ENCODE measurements around the gene KCNG2. TPM values are rescaled to one million over a fixed set of nuclear protein-coding genes. Genes with fewer than 3 reads are reported as not detected.

Gene KCNG2
- total RNA-seq, 1 donor, result not detected

DNA sequence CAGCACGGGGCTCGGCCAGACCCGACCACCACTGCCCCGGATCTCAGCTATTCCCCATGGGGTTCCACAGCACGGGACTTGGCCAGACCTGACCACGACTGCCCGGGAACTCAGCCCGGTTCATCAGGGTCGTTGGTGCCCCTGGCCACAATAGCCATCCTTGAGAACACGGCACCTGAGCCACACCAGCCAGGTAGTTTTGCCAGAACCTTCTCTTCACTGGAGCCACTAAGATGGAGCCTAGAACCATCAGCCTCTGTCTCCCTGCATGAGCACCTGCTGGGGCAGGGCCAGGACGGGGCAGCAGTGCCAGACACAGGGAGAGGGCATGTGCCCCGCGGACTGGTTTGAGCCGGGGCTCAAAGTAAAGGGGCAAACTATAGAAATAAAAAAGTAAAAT lies 11.4 kb upstream of the KCNG2 start:
- no peak for DNase-seq (ENCODE audit: low read depth)

DNA sequence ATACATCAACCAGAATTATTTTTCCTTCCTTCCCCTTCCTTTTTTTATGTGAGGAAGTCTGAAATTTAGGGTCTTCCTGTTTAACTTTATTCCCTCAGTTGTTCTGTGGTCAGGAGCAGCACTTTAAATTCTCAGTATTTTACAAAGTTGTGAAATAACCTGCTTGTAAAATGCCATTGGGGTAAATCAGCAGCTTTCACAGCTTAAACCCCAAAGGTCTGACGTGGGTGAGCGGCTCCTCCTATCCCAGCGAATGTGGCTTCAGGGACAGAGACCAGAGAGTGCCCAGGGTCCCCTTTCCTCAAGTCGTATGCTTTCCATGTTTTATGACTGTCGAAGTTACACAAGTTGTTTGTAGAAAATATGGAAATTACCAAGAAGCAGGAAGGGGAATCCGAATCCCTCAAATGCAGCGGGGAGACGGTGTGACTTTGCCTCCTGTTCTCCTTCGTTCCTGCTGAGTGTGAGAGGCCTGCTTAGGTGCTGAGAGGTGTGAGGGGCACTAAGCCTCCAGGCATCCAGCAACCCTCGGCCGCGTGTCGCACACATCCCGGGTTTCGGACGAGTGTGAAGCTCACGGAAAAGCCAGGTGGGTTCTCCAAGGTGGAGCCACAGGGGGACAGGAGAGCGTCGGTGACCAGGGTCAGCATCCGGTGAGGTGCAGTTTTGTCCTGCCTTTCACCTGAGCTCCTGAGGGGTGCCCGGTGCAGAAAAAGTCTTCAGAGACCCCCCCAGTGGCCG lies 10.8 kb upstream of the KCNG2 start:
- TF ChIP-seq, protein P1, sequence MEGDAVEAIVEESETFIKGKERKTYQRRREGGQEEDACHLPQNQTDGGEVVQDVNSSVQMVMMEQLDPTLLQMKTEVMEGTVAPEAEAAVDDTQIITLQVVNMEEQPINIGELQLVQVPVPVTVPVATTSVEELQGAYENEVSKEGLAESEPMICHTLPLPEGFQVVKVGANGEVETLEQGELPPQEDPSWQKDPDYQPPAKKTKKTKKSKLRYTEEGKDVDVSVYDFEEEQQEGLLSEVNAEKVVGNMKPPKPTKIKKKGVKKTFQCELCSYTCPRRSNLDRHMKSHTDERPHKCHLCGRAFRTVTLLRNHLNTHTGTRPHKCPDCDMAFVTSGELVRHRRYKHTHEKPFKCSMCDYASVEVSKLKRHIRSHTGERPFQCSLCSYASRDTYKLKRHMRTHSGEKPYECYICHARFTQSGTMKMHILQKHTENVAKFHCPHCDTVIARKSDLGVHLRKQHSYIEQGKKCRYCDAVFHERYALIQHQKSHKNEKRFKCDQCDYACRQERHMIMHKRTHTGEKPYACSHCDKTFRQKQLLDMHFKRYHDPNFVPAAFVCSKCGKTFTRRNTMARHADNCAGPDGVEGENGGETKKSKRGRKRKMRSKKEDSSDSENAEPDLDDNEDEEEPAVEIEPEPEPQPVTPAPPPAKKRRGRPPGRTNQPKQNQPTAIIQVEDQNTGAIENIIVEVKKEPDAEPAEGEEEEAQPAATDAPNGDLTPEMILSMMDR (IDR thresholded peaks at IDR 0.05; ENCODE audit: insufficient read depth, low read length), result no peak
- H3K4me3 ChIP-seq (ENCODE audit: low read depth, low read length), result no peak overlapping the region
- DNase-seq (ENCODE audit: low read depth), result peak; percentile 38

More for the DNA sequence above, 11.4 kb upstream of the KCNG2 start:
- H3K4me3 ChIP-seq (ENCODE audit: low read depth, low read length), result no peak overlapping the region
- TF ChIP-seq, protein P1 (IDR thresholded peaks at IDR 0.05; ENCODE audit: insufficient read depth, low read length), result no peak

DNA sequence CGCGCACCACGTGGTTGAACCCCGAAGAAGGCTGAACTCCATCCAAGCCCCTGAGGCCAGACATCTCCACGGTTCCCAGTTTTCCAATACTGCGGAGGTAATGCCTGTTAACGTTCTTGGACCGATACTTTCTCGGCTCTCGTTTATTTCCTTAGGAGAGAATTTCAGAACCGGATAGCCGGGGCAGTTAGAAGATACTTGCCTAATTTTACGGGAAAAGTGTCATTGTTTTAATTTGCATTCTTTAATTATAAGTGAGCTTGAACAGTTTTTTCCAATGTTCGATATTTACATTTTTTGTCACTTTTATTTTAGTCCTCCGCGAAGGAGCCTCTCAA lies 10.2 kb upstream of the KCNG2 start:
- TF ChIP-seq, protein P1 (IDR thresholded peaks at IDR 0.05; ENCODE audit: insufficient read depth, low read length), result no peak
- H3K4me3 ChIP-seq (ENCODE audit: low read depth, low read length), result no peak overlapping the region
- DNase-seq (ENCODE audit: low read depth), result no peak

DNA sequence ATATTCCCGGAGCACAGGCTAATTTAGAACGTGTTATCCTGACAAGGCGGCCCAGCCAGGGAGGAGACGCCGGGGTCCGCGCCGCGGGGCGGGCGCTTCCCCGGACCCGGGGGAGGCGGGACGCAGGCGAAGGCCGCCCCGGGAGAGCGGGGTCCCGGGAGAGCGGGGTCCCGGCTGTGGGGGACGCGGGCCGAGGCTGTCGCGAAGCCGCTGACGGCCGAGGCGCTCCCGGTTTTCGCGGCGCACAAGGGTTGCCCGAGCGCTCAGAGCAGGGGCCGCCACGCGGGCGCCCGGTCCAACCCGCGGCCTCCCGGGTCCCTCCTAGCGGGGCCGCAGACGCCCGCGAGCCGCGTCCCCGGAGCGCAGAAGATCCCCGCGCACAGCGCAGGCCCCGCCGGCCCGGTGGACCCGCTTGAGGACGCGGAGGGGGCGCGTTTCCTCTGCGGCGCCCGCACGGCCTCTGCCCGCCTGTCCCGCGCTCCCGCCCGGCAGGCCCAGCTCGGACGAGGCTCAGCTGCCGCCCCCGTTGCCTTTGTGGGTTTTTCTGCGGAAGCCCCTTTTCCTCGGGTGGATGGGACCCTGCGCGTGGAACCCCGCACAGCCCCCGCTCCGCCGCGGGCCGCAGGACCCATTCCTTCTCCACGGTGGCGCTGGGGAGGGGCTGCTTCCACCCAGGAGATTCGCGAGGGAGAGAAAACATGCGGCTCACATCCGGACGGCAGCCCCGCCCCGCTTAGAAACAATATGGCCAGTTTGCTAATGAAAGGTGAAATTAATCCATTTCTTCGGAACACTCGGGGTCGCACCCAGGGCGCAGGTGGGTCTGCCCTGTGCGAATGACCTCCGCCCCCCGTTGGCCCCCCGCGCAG lies 9.6 kb upstream of the KCNG2 start:
- peak overlapping the region; percentile 22 for H3K4me3 ChIP-seq (ENCODE audit: low read depth, low read length)
- DNase-seq (ENCODE audit: low read depth), result no peak
- TF ChIP-seq, protein P1 (IDR thresholded peaks at IDR 0.05; ENCODE audit: insufficient read depth, low read length), result no peak

DNA sequence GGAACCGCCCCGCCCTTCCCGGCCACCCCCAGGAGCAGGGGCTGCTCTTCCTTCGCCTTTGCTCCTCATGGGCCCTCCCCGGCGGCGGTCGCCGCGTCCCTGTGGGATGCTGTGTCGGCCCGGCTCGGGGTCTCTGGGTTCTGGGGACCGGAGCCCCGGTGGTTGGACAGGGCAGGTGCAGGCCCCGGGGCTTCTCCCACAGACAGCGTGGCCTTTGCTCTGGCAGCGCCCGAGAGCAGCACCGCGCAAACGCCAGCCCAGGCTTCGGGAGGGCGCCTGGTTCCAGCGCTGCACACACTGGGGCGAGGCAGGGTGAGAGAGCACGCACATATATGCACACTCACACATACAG lies 9.0 kb upstream of the KCNG2 start:
- TF ChIP-seq, protein P1 (IDR thresholded peaks at IDR 0.05; ENCODE audit: insufficient read depth, low read length), result no peak
- no peak for DNase-seq (ENCODE audit: low read depth)
- H3K4me3 ChIP-seq (ENCODE audit: low read depth, low read length), result no peak overlapping the region

DNA sequence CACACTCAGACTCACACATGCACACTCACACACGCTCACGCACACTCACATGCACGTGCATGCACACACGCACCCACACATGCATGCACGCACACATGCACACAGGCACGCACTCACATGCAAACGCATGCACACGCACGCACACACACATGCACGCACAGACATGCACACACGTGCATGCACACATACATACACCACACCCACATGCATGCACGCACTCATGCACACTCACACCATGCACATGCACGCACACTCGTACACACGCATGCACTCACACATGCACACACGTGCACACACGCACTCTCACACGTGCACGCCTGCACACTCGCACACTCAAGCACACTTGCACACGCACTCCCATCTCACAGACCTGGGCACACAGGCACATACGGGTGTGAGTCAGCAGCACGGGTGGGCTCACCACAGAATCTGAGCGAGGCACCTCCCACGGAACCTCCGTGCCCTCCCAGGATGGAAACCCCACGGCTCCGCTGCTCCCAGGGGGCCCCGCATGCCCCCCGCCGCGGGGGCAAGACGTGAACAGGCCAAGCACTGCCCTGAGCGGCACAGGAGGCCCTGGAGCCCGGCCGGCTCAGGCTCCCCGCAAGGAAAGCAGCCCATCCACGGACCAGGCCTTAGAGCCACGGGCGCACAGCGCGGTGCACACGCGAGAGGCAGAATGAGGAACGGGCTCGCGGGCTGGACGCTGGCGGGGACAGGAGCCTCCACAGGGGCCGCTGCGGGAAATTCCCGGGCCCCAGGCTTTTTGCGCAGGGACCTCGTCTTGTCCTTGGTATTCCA lies 8.4 kb upstream of the KCNG2 start:
- no peak for DNase-seq (ENCODE audit: low read depth)

More for the DNA sequence above, 8.4 kb upstream of the KCNG2 start:
- H3K4me3 ChIP-seq (ENCODE audit: low read depth, low read length), result no peak overlapping the region
- TF ChIP-seq, protein P1 (IDR thresholded peaks at IDR 0.05; ENCODE audit: insufficient read depth, low read length), result no peak
